Measurements from ENCODE around the gene HDAC6.

- TF ChIP-seq POLR2A (IDR thresholded peaks at IDR 0.05) (no peak), CTCF (IDR thresholded peaks at IDR 0.05) (no peak), EP300 (IDR thresholded peaks at IDR 0.05; ENCODE audit: low read depth) (no peak), POLR2AphosphoS5 (IDR thresholded peaks at IDR 0.05) (no peak)
These were observed 12.3 kb upstream of the HDAC6 start for GRCh38 chrX:48789366-48790220.

All from transverse colon (tissue), 4 donors.